HG02678 (cell line): ENCODE results near the gene NAALAD2.
"Not testable (repeated sequence)": the region's sequence is repeated elsewhere in the genome, so short reads cannot be mapped to it uniquely, and the experiment has no call there.

ENCODE experiments used
- ATAC-seq: cut with Tn5 transposase; IDR thresholded peaks from one replicate; pipeline ENCODE4 v1.9.1; 2021; ENCODE audit warnings: mild to moderate bottlenecking, moderate library complexity; ENCODE audit not compliant: unreplicated experiment

Gene NAALAD2

GRCh38 chr11:90134478-90135003, at the start of gene NAALAD2:
Gene NAALAD2 (plus strand): TSS chr11:90134663. CDS start chr11:90134759, 96 bp downstream.
- ATAC-seq: peak; percentile 83

GRCh38 chr11:90085650-90086049, 48.8 kb upstream of the NAALAD2 start, which contains the start of gene UBTFL1:
Gene UBTFL1 (plus strand): TSS chr11:90085950. CDS start chr11:90085950, 0 bp downstream.
- not testable (repeated sequence) for ATAC-seq

- not testable (repeated sequence) for ATAC-seq
These were observed 45.7 kb upstream of the NAALAD2 start for GRCh38 chr11:90088731-90089130.

- ATAC-seq: not testable (repeated sequence)
These were observed 39.1 kb upstream of the NAALAD2 start for GRCh38 chr11:90095230-90095924.

GRCh38 chr11:90098261-90098660, 36.2 kb upstream of the NAALAD2 start:
- not testable (repeated sequence) for ATAC-seq

GRCh38 chr11:90100431-90100830, 34.0 kb upstream of the NAALAD2 start:
- no peak for ATAC-seq

- no peak for ATAC-seq
These were observed 20.9 kb upstream of the NAALAD2 start for GRCh38 chr11:90113541-90113940.

GRCh38 chr11:90120191-90120590, 14.3 kb upstream of the NAALAD2 start:
- ATAC-seq: no peak

- ATAC-seq: no peak
These were observed 10.1 kb upstream of the NAALAD2 start for GRCh38 chr11:90124371-90124770.

GRCh38 chr11:90124946-90125345, 9.5 kb upstream of the NAALAD2 start:
- no peak for ATAC-seq

GRCh38 chr11:90133560-90134477, 644 bp upstream of the NAALAD2 start:
- peak; percentile 6 for ATAC-seq

- no peak for ATAC-seq
These were observed 553 bp downstream of the NAALAD2 start for GRCh38 chr11:90135016-90135415.

- no peak for ATAC-seq
These were observed 14.4 kb downstream of the NAALAD2 start for GRCh38 chr11:90148900-90149299.

GRCh38 chr11:90166982-90167573, 32.6 kb downstream of the NAALAD2 start:
- not testable (repeated sequence) for ATAC-seq

GRCh38 chr11:90167704-90168103, 33.2 kb downstream of the NAALAD2 start:
- ATAC-seq: not testable (repeated sequence)

GRCh38 chr11:90168571-90168970, 34.1 kb downstream of the NAALAD2 start:
- ATAC-seq: no peak

- ATAC-seq: no peak
These were observed 36.9 kb downstream of the NAALAD2 start for GRCh38 chr11:90171359-90171758.

GRCh38 chr11:90176069-90176468, 41.6 kb downstream of the NAALAD2 start:
- ATAC-seq: no peak

GRCh38 chr11:90178751-90179150, 44.3 kb downstream of the NAALAD2 start:
- ATAC-seq: no peak

- ATAC-seq: no peak
These were observed 45.5 kb downstream of the NAALAD2 start for GRCh38 chr11:90179923-90180322.

GRCh38 chr11:90187839-90188238, 53.4 kb downstream of the NAALAD2 start:
- ATAC-seq: no peak
